ENCODE measurements around the gene FIBIN. TPM values are rescaled to one million over a fixed set of nuclear protein-coding genes. Genes with fewer than 3 reads are reported as not detected.

FIBIN gene
- total RNA-seq, 1 donor from 2014 or later, result not detected

DNA sequence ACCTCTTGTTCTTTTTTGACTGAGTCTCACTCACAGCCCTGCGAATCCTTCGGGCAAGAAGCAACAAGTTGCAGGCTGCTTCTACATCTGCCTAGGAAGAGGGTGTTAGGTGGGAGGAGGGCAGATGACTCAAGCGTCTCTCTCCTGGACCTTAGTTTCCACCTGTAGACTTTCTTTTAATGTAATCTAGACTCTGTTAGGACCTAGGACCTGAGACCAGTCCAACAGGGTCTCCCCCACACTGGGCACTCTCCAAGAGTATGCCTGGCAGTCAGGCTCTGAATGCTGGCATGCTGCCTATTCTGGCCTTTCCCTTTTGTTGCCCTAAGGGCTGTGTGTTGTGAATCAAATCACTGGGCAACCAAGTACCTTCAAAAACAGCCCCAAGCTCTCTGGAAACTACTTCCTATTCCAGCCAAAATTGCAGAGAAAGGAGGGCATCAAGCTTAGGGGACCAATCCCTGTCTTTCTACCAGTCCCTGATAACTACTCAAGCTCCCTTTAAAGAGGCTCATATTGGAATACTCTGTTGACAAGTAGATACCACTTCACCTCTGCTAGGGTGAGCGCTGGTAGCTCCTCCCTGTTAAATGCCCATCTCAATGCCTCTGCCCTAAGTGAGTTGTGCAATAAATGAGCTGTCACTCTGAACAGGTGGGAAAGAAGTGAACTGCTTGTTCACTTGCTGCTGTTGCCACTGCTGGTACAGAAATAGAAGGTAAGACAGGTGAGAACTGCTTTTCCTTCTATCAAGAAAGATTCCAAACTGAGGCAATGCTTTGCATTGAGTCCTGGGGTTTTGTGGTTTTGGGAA is 46.6 kb downstream of the FIBIN start, which contains the start of gene BBOX1:
Gene BBOX1 (plus strand): TSS at position 514 of the 814 bp plus-strand sequence. CDS start 14,616 bp downstream, outside the sequence.
- no peaks in the 10 kb centered on the region for H3K4me1 Mint-ChIP-seq (ENCODE audit: unreplicated experiment)
- H3K27ac Mint-ChIP-seq (ENCODE audit: unreplicated experiment), result no peak within 1 kb of the TSS
- no peaks in the 10 kb centered on the region for H3K9me3 Mint-ChIP-seq (ENCODE audit: unreplicated experiment)

DNA sequence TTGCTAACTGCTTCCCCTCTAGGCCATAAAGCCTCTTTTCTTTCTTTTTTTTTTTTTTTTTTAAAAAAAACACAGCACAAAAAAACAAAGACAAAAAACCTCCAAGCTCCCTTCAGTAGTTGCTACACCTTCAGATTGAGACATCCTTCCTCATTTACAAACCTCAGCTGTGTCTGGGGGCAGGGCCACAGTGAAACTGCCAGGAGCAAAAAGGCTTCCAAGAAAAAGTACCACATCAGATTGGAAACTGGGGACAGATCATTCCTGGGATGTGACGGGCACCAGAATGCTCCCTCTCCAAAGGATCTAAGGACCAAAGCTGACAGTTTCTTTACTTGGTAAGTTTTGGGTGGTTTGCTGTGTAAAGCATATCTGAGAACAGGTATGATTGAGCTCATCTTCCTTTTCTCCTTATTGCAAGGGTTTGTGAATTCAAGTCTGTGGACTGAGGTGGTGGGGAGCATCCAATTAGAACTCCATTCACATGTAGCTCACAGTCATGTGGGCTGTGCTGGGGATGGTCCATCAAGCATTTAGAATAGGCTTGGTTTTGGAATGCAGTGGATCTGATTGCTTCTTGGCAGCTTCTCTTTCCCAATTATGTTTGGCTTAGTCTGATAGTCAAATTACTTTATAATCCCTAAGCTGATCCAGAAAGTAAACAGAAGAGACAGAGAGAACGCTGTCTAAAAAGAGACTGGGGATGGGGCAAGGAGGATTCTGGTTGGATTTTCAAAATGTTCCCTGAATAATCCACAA is 47.4 kb downstream of the FIBIN start:
- TF ChIP-seq, protein P1, sequence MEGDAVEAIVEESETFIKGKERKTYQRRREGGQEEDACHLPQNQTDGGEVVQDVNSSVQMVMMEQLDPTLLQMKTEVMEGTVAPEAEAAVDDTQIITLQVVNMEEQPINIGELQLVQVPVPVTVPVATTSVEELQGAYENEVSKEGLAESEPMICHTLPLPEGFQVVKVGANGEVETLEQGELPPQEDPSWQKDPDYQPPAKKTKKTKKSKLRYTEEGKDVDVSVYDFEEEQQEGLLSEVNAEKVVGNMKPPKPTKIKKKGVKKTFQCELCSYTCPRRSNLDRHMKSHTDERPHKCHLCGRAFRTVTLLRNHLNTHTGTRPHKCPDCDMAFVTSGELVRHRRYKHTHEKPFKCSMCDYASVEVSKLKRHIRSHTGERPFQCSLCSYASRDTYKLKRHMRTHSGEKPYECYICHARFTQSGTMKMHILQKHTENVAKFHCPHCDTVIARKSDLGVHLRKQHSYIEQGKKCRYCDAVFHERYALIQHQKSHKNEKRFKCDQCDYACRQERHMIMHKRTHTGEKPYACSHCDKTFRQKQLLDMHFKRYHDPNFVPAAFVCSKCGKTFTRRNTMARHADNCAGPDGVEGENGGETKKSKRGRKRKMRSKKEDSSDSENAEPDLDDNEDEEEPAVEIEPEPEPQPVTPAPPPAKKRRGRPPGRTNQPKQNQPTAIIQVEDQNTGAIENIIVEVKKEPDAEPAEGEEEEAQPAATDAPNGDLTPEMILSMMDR (IDR thresholded peaks at IDR 0.05; ENCODE audit: unreplicated experiment), result no peak
- Mint-ChIP-seq H3K4me3 (ENCODE audit: unreplicated experiment) (no peak overlapping the region), H3K4me1 (ENCODE audit: unreplicated experiment) (no peaks in the 10 kb centered on the region), H3K36me3 (ENCODE audit: low read depth, unreplicated experiment) (no peaks in the 10 kb centered on the region), H3K27ac (ENCODE audit: unreplicated experiment) (no peak overlapping the region), H3K9me3 (ENCODE audit: unreplicated experiment) (no peaks in the 10 kb centered on the region), H3K27me3 (ENCODE audit: unreplicated experiment) (peaks cover 2% of the 10 kb centered on the region)
- DNase-seq (ENCODE audit: low spot score), result no peak

More for the DNA sequence above, 46.6 kb downstream of the FIBIN start, which contains the start of gene BBOX1:
- no peak for DNase-seq (ENCODE audit: low spot score)
- TF ChIP-seq, protein P1 (IDR thresholded peaks at IDR 0.05; ENCODE audit: unreplicated experiment), result no peak
- Mint-ChIP-seq H3K27me3 (ENCODE audit: unreplicated experiment) (peaks cover 2% of the 10 kb centered on the region), H3K36me3 (ENCODE audit: low read depth, unreplicated experiment) (no peaks in the 10 kb centered on the region), H3K4me3 (ENCODE audit: unreplicated experiment) (no peak within 1 kb of the TSS)

Other genes starting within 250 kb of the FIBIN start
- not detected for gene BBOX1, start 46.7 kb downstream of the FIBIN start, total RNA-seq (ENCODE audit: unreplicated experiment)

Measured in endothelial cell (in vitro differentiated cells).